PC-9 (cell line): Measurements from ENCODE around the gene KRTAP1-1. TPM values are rescaled to one million over a fixed set of nuclear protein-coding genes. Genes with fewer than 3 reads are reported as not detected.
"Not testable (repeated sequence)": the region's sequence is repeated elsewhere in the genome, so short reads cannot be mapped to it uniquely, and the experiment has no call there.

Source experiments
- Bru-seq: library from RNA; stranded (reverse); fragments of 400-500 nt; gene quantifications from one replicate; lab custom pipeline; 2021; lab: Mats Ljungman, UMichigan
- BruChase-seq, 2 experiments: library from RNA; stranded (reverse); fragments of 400-500 nt; gene quantifications; one replicate each; lab custom pipeline; 2021; lab: Mats Ljungman, UMichigan
- BruUV-seq: library from RNA; stranded (reverse); fragments of 400-500 nt; replicated peaks from 2 replicates; lab custom pipeline; 2021; lab: Mats Ljungman, UMichigan
- CTCF ChIA-PET: fragments of 300-600 bp; sonication (Branson Sonifier 250); formaldehyde crosslinking; loops from one replicate; lab custom pipeline; 2022; ENCODE audit warnings: antibody characterized with exemption; lab: Charles Lee
- POLR2A ChIA-PET: fragments of 300-600 bp; sonication (Branson Sonifier 250); formaldehyde crosslinking; loops from one replicate; lab custom pipeline; 2022; ENCODE audit warnings: antibody characterized with exemption; ENCODE audit not compliant: unreplicated experiment; lab: Charles Lee
- DNase-seq, 2 experiments: peaks; one replicate each; pipeline versions ENCODE4 v3.0.0 to v3.0.0-alpha.2; 2015 to 2022; ENCODE audit warnings: mixed read lengths in 1 of 2
- H2AFZ ChIP-seq: fragments of 200-600 bp; sonication (generic); 2 replicates; pipeline ENCODE4 v1.8.1; 2017; ENCODE audit warnings: antibody characterized with exemption
- H3F3A ChIP-seq: fragments of 200-600 bp; sonication (generic); 2 replicates; pipeline ENCODE4 v1.8.1; 2017; ENCODE audit warnings: antibody characterized with exemption, mild to moderate bottlenecking, low read depth; ENCODE audit not compliant: insufficient read depth
- H3K27ac ChIP-seq: fragments of 200-600 bp; sonication (generic); 2 replicates; pipeline ENCODE4 v1.6.1; 2016; ENCODE audit warnings: mixed run types
- H3K27me3 ChIP-seq: fragments of 200-600 bp; sonication (generic); 2 replicates; pipeline ENCODE4 v1.6.1; 2016; ENCODE audit warnings: low read depth, mixed run types; ENCODE audit not compliant: insufficient read depth
- H3K36me3 ChIP-seq: fragments of 200-600 bp; sonication (generic); 2 replicates; pipeline ENCODE4 v1.6.1; 2016; ENCODE audit warnings: low read depth, mixed run types
- H3K4me1 ChIP-seq: fragments of 200-600 bp; sonication (generic); replicated peaks from 2 replicates; pipeline ENCODE4 v1.6.1; 2016; ENCODE audit warnings: mixed run types; ENCODE audit not compliant: insufficient read depth
- H3K4me2 ChIP-seq: fragments of 200-600 bp; sonication (generic); 2 replicates; pipeline ENCODE4 v1.6.1; 2017; ENCODE audit warnings: mixed run types
- H3K4me3 ChIP-seq: fragments of 200-600 bp; sonication (generic); 2 replicates; pipeline ENCODE4 v1.6.1; 2016; ENCODE audit warnings: mixed run types
- H3K79me2 ChIP-seq: fragments of 200-600 bp; sonication (generic); 2 replicates; pipeline ENCODE4 v1.6.1; 2017; ENCODE audit warnings: low read depth, mixed run types
- H3K9me2 ChIP-seq: fragments of 200-600 bp; sonication (generic); 2 replicates; pipeline ENCODE4 v1.8.1; 2017; ENCODE audit warnings: mild to moderate bottlenecking; ENCODE audit not compliant: insufficient read depth
- H3K9me3 ChIP-seq: fragments of 200-600 bp; sonication (generic); 2 replicates; pipeline ENCODE4 v1.8.1; 2016; ENCODE audit warnings: low read depth; ENCODE audit not compliant: insufficient read depth
- H4K20me1 ChIP-seq: fragments of 200-600 bp; sonication (generic); 2 replicates; pipeline ENCODE4 v1.8.1; 2017; ENCODE audit not compliant: insufficient read depth
- intact Hi-C: fragments of 100-400 bp; cut with micrococcal nuclease; formaldehyde crosslinking; loops from one replicate; pipeline ENCODE4 v1.10.0; 2022; ENCODE audit not compliant: unreplicated experiment
- long read RNA-seq: library from polyadenylated mRNA; stranded (forward); transcript quantifications from one replicate; pipeline ENCODE4 v2.0.0, GENCODE V29; 2022
- total RNA-seq: library from RNA; stranded (reverse); gene quantifications from 2 replicates; pipeline ENCODE4 v1.2.3, GENCODE V29; 2021

Gene KRTAP1-1, protein sequence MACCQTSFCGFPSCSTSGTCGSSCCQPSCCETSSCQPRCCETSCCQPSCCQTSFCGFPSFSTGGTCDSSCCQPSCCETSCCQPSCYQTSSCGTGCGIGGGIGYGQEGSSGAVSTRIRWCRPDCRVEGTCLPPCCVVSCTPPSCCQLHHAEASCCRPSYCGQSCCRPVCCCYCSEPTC
- not detected in 2 replicates for total RNA-seq
- not detected for Bru-seq, nascent RNA
- BruChase-seq, experiment 1, labeled RNA remaining after a 2-hour chase: not detected
- not detected for BruChase-seq, experiment 2, labeled RNA remaining after a 6-hour chase
- long read RNA-seq: 0 reads

DNA sequence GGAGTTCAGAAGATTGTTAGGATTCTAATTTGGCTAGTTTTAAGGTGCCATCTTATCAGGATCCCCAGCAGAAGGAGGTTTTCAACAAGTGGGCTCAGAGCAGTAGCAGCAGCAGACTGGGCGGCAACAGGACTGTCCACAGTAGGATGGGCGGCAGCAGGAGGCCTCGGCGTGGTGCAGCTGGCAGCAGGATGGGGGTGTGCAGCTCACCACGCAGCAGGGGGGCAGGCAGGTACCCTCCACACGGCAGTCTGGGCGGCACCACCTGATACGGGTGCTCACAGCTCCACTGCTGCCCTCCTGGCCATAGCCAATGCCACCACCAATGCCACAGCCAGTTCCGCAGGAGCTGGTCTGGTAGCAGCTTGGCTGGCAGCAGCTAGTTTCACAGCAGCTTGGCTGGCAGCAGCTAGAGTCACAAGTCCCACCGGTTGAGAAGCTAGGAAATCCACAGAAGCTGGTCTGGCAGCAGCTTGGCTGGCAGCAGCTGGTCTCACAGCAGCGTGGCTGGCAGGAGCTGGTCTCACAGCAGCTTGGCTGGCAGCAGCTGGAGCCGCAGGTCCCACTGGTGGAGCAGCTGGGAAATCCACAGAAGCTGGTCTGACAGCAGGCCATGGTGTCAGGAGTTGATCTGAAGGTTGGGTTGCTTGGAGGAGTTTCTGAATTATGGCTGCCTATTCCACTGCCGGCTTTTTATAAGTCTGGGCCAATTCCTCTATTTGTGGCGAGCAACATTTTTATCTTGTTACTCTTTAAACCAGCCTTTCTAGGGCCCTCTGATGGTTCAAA, at the start of gene KRTAP1-1:
Gene KRTAP1-1, minus strand, starts transcription at position 668 of the 789 bp plus-strand sequence. Its CDS starts 53 bp downstream, at position 615.
- POLR2A ChIA-PET, H3K4me2 ChIP-seq, BruUV-seq, H3K4me3 ChIP-seq, H3K9me2 ChIP-seq, H3K27me3 ChIP-seq, H2AFZ ChIP-seq, CTCF ChIA-PET, H3K79me2 ChIP-seq, H3K27ac ChIP-seq, H4K20me1 ChIP-seq, intact Hi-C loops, H3F3A ChIP-seq, H3K4me1 ChIP-seq, DNase-seq, H3K36me3 ChIP-seq: not testable (repeated sequence)
- H3K9me3 ChIP-seq: peaks cover 11% of the 10 kb centered on the region

DNA sequence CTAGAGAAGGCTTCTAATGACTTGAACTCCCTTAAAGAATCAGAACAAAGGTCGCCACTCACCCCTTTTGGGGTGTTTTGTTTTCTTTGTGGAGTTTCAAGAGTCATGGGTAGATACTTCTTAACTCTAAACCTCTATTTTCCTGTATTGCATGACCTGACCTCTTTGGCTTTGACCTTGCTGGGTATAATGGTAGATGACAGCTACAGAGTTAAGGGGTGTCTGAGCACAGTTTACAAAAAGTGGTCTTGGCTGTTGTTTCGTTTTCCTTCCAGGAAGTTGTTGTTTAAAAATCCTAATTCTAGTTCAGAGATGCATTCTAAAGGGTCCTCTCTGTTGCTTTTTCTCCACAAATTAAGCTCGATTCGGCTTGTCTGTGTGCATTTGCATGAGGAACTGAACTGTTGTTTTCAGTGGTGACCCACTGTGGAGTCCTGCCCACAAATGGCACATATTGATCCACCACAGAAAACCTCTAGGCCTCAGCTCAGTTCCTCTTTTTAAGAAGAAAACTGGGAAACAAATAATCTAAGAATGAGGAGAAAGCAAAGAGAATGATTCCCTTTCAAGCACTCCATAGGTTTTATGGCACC, 47.6 kb upstream of the KRTAP1-1 start:
- H2AFZ ChIP-seq, H4K20me1 ChIP-seq, H3K36me3 ChIP-seq, H3K79me2 ChIP-seq, H3K9me2 ChIP-seq, H3F3A ChIP-seq, H3K27ac ChIP-seq, H3K9me3 ChIP-seq, CTCF ChIA-PET, BruUV-seq, POLR2A ChIA-PET, H3K27me3 ChIP-seq, intact Hi-C loops, H3K4me3 ChIP-seq, H3K4me2 ChIP-seq, DNase-seq: not testable (repeated sequence)
- H3K4me1 ChIP-seq: peaks cover 16% of the 10 kb centered on the region

DNA sequence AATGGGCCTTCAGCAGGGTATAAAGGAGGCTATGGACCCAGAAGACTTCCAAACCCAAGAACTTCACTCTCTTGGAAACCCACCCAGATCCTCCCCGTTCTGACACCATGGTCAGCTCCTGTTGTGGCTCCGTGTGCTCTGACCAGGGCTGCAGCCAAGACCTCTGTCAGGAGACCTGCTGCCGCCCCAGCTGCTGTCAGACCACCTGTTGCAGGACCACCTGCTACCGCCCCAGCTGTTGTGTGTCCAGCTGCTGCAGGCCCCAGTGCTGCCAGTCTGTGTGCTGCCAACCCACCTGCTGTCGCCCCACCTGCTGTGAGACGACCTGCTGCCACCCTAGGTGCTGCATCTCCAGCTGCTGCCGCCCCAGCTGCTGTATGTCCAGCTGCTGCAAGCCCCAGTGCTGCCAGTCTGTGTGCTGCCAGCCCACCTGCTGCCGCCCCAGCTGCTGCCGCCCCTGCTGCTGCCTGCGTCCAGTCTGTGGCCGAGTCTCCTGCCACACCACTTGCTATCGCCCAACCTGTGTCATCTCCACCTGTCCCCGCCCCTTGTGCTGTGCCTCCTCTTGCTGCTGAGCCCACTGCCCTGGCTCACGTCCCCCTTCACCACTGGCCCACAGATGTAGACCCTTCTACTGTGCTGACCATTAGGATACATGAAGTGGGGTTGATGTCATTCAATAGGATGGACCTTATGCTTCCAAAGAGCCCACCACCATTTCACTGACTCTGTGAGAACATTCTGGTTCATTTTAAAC, 43.0 kb upstream of the KRTAP1-1 start, which contains the start of gene KRTAP4-7:
Gene KRTAP4-7, plus strand, starts transcription at position 51 of the 757 bp plus-strand sequence. Its CDS starts 57 bp downstream, at position 108.
- H3K4me3 ChIP-seq, H4K20me1 ChIP-seq, H2AFZ ChIP-seq, H3K79me2 ChIP-seq, POLR2A ChIA-PET, BruUV-seq, H3K36me3 ChIP-seq, DNase-seq, CTCF ChIA-PET, H3K27me3 ChIP-seq, H3K9me2 ChIP-seq, intact Hi-C loops: not testable (repeated sequence)
- Histone ChIP-seq H3F3A (peaks cover 13% of the 10 kb centered on the region), H3K27ac (peak within 1 kb of the TSS; percentile 69), H3K9me3 (peaks cover 13% of the 10 kb centered on the region), H3K4me1 (peaks cover 35% of the 10 kb centered on the region), H3K4me2 (peak within 1 kb of the TSS; percentile 56)

DNA sequence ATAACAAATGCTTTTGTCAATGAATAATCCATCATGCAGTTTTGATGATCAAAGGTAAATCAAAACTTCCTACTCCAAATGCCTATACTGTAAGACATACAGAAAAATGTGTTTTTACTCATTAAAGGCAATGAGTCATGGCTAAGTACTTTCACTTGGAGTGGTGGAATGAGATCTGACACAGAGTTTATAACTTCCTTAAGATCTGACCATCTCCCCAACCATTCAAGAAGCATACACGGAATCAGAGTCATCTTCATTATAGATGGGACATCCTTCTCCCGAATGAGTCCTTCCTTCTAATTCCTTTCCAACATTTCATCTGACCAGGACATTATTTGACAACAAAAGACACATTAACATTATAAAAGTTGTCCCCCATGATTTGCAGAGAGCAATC, 42.2 kb upstream of the KRTAP1-1 start:
- POLR2A ChIA-PET, intact Hi-C loops: not testable (repeated sequence)
- H3K4me1 ChIP-seq: peaks cover 35% of the 10 kb centered on the region

More for the DNA sequence above, 42.2 kb upstream of the KRTAP1-1 start:
- CTCF ChIA-PET, H3K36me3 ChIP-seq, H4K20me1 ChIP-seq, H3K9me2 ChIP-seq, BruUV-seq, H3K79me2 ChIP-seq, H2AFZ ChIP-seq, H3K4me3 ChIP-seq, H3K27me3 ChIP-seq: not testable (repeated sequence)
- H3K9me3 ChIP-seq: peaks cover 13% of the 10 kb centered on the region
- peak overlapping the region; percentile 56 for H3K4me2 ChIP-seq
- peak in 1 of 2 experiments; percentile 75 for DNase-seq
- H3F3A ChIP-seq: peaks cover 13% of the 10 kb centered on the region
- H3K27ac ChIP-seq: peak overlapping the region; percentile 69
